ENCODE results near the gene FTSJ1. TPM values are rescaled to one million over a fixed set of nuclear protein-coding genes. Genes with fewer than 3 reads are reported as not detected.
A peak's percentile ranks its signal among the peaks of the same experiment; 100 is the strongest.

The FTSJ1 gene
- total and polyA plus RNA-seq, 2 of the 8 experiments (the other 6 are each of a cell fraction or from before 2014, with no cell fraction given) = 62.4 to 80.4 TPM

DNA sequence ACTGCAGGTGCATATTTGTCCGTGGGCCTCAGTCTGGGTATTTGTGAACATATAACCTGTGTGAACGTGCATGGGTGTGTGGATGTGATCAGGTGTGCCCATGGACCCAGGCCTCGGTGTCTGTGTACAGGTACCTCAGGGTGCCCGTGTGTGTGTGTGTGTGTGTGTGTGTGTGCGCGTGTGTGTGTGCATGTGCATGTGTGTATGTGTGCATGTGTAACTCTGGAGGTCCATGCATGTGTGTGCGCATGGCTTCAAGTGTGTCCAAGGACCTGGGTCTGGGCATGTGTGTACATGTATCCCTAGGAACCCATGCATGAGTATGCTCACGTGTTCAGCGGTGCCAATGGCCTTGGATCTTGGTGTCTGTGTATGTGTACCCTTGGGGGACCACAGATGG lies 15.8 kb downstream of the FTSJ1 start:
- H3K4ac ChIP-seq (replicated peaks; ENCODE audit: insufficient read length, low read depth, low read length) = no peak overlapping the region
- no peak overlapping the region for H2AK5ac ChIP-seq (ENCODE audit: low read depth, low read length)
- H2BK120ac ChIP-seq (replicated peaks; ENCODE audit: low read depth, low read length) = no peak overlapping the region
- H2BK15ac ChIP-seq (ENCODE audit: low read length) = no peak overlapping the region
- H2BK5ac ChIP-seq (ENCODE audit: low read depth, low read length) = no peak overlapping the region
- CTCF ChIA-PET (ENCODE audit: partially characterized antibody) = interaction anchor here (3.0 to 3.9 kb wide), 2 partner anchors 23 to 409 kb away, joined by 22 to 32 read pairs; partner anchors contain the start of gene SLC38A5
- no peak overlapping the region for H3K18ac ChIP-seq (ENCODE audit: extremely low read depth, low read length)
- no peak overlapping the region for H2BK12ac ChIP-seq (ENCODE audit: low read depth, low read length)
- no peak overlapping the region for H3K23ac ChIP-seq (ENCODE audit: insufficient read length)
- H3K56ac ChIP-seq (replicated peaks; ENCODE audit: insufficient read length, low read depth, low read length) = no peak overlapping the region
- POLR2A ChIA-PET (ENCODE audit: partially characterized antibody) = no interaction called here
- no peak overlapping the region; a peak in 1 of 7 replicates for H3K9ac ChIP-seq (replicated peaks in 1 of 4; ENCODE audit: extremely low read depth in 1 of 4, low read depth in 3 of 4, low read length in 3 of 4)
- no peaks in the 10 kb centered on the region for H3K79me2 ChIP-seq (ENCODE audit: control insufficient read depth in 1 of 2, insufficient read depth in 2 of 2, low read length in 2 of 2)
- no peak overlapping the region for H4K91ac ChIP-seq (replicated peaks; ENCODE audit: insufficient read length, low read length)
- H3K36me3 ChIP-seq (ENCODE audit: control insufficient read depth in 2 of 4, insufficient read depth in 4 of 4, low read length in 3 of 4) = no peaks in the 10 kb centered on the region; a peak in 2 of 8 replicates
- H3K4me2 ChIP-seq (ENCODE audit: insufficient read depth in 1 of 2, low read depth in 2 of 2, low read length in 2 of 2) = no peak overlapping the region
- no peaks in the 10 kb centered on the region for H3K27me3 ChIP-seq (replicated peaks in 1 of 4; ENCODE audit: control insufficient read depth in 3 of 4, extremely low read depth in 1 of 4, insufficient read depth in 3 of 4, low read length in 3 of 4)
- H2AFZ ChIP-seq (ENCODE audit: low read length) = no peak overlapping the region
- no peak for DNase-seq (ENCODE audit: low read depth in 1 of 2, low spot score in 2 of 2)
- H3K4me3 ChIP-seq (ENCODE audit: extremely low read depth in 1 of 4, insufficient read depth in 2 of 4, low read depth in 3 of 4, low read length in 4 of 4) = no peak overlapping the region
- no peaks in the 10 kb centered on the region for H3K23me2 ChIP-seq (ENCODE audit: low read depth, low read length)
- H4K8ac ChIP-seq (ENCODE audit: extremely low read depth, insufficient read depth, low read length) = no peak overlapping the region
- H4K20me1 ChIP-seq (replicated peaks in 1 of 2; ENCODE audit: control insufficient read depth in 1 of 2, insufficient read depth in 2 of 2, low read length in 2 of 2) = no peaks in the 10 kb centered on the region
- no peaks in the 10 kb centered on the region for H3K9me3 ChIP-seq (ENCODE audit: insufficient read depth in 2 of 2, low read depth in 1 of 2, low read length in 1 of 2)
- no peaks in the 10 kb centered on the region for H3K79me1 ChIP-seq (ENCODE audit: low read depth, low read length)
- H3K14ac ChIP-seq (ENCODE audit: insufficient read length) = no peak overlapping the region
- no peak overlapping the region for H3K27ac ChIP-seq (ENCODE audit: low read depth, low read length)
- H4K5ac ChIP-seq (ENCODE audit: insufficient read length, low read depth, low read length) = no peak overlapping the region
- H3K4me1 ChIP-seq (replicated peaks in 1 of 4; ENCODE audit: control insufficient read depth in 3 of 4, insufficient read depth in 4 of 4, low read length in 3 of 4) = no peaks in the 10 kb centered on the region; a peak in 1 of 7 replicates
- FAIRE-seq = peak; percentile 7
- H2BK20ac ChIP-seq (ENCODE audit: low read length) = no peak overlapping the region
- 94% methylated on average over 6 of the region's 9 CpGs; no CpG with 5 or more reads in 1 of the 2 experiments for WGBS, 2 experiments (ENCODE audit: extremely low coverage in 1 of 2, insufficient coverage in 1 of 2, insufficient read length in 1 of 2, insufficient replicate concordance in 2 of 2, low coverage in 1 of 2, low lambda C conversion rate in 2 of 2, missing lambda C conversion rate in 1 of 2)
- TF ChIP-seq POLR2AphosphoS5 (IDR thresholded peaks at IDR 0.05; ENCODE audit: low read depth, low read length) = no peak
- no peak for TF ChIP-seq TAF1 (IDR thresholded peaks at IDR 0.05; ENCODE audit: low read depth, low read length)
- TF ChIP-seq SP4 (IDR thresholded peaks at IDR 0.05; ENCODE audit: low read length) = no peak
- TF ChIP-seq, protein P1, sequence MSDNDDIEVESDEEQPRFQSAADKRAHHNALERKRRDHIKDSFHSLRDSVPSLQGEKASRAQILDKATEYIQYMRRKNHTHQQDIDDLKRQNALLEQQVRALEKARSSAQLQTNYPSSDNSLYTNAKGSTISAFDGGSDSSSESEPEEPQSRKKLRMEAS (IDR thresholded peaks at IDR 0.05) = no peak
- no peak for TF ChIP-seq EZH2 (IDR thresholded peaks at IDR 0.05; ENCODE audit: low read depth, low read length, severe bottlenecking)
- TF ChIP-seq CEBPB (IDR thresholded peaks at IDR 0.05; ENCODE audit: low read depth, low read length) = no peak
- TF ChIP-seq RNF2 (IDR thresholded peaks at IDR 0.05; ENCODE audit: borderline replicate concordance, low read depth, low read length, missing control alignments, poor library complexity, severe bottlenecking) = no peak
- no peak for TF ChIP-seq POU5F1 (IDR thresholded peaks at IDR 0.05; ENCODE audit: low read depth, low read length)
- no peak for TF ChIP-seq TBP (IDR thresholded peaks at IDR 0.05; ENCODE audit: low read depth, low read length)
- no peak for TF ChIP-seq SIRT6 (IDR thresholded peaks at IDR 0.05; ENCODE audit: low read length)
- TF ChIP-seq, protein P2, sequence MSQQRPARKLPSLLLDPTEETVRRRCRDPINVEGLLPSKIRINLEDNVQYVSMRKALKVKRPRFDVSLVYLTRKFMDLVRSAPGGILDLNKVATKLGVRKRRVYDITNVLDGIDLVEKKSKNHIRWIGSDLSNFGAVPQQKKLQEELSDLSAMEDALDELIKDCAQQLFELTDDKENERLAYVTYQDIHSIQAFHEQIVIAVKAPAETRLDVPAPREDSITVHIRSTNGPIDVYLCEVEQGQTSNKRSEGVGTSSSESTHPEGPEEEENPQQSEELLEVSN (IDR thresholded peaks at IDR 0.05) = no peak
- TF ChIP-seq RFX5 (IDR thresholded peaks at IDR 0.05; ENCODE audit: borderline replicate concordance, low read depth, low read length) = no peak
- TF ChIP-seq MAFK (IDR thresholded peaks at IDR 0.05; ENCODE audit: low read depth, low read length) = no peak

Measured in H1 (cell line).